ENCODE results near the gene SCYL2. TPM values are rescaled to one million over a fixed set of nuclear protein-coding genes. Genes with fewer than 3 reads are reported as not detected.

Gene SCYL2
- total RNA-seq, 1 donor from 2014 or later = 68.7 TPM

DNA sequence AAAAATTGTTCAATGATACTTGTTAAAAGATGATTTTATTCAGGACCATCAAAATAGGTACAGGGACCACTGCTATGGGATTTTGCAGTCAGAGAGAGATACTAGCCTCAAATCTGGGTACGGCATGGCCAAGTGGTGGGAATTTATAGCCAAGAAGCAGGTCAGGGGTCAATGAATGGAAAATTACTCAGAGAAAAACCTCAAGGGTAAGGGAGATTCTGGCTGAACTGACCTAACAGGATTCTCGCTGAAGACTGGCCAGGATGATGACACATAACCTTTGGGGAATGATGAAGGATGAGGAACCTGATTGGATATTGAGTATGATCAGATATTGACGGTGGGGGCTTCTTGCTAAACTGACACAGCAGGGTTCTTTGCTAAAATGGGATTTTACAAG, 32.8 kb upstream of the SCYL2 start:
- Histone ChIP-seq H3K9ac (ENCODE audit: low read length) (no peak overlapping the region), H3K4me3 (ENCODE audit: insufficient read depth, low read depth, low read length) (no peak overlapping the region), H3K9me3 (ENCODE audit: insufficient read depth, low read depth, low read length) (no peaks in the 10 kb centered on the region), H3K4me1 (ENCODE audit: insufficient read depth, low read length) (no peaks in the 10 kb centered on the region), H3K27ac (ENCODE audit: low read depth, low read length) (no peak overlapping the region), H4K20me1 (ENCODE audit: insufficient read depth, low read length) (no peaks in the 10 kb centered on the region), H2AFZ (ENCODE audit: low read depth, low read length) (no peak overlapping the region), H3K79me2 (ENCODE audit: insufficient read depth, low read length) (no peaks in the 10 kb centered on the region), H3K27me3 (ENCODE audit: insufficient read depth, low read length) (no peaks in the 10 kb centered on the region), H3K36me3 (ENCODE audit: insufficient read depth, low read length) (no peaks in the 10 kb centered on the region), H3K4me2 (ENCODE audit: low read length) (no peak overlapping the region)
- peak; percentile 35 for DNase-seq (ENCODE audit: low read depth)
- Mint-ChIP-seq H3K27me3 (ENCODE audit: low read depth, unreplicated experiment) (no peaks in the 10 kb centered on the region), H3K4me3 (ENCODE audit: unreplicated experiment) (no peak overlapping the region), H3K4me1 (ENCODE audit: low read depth, unreplicated experiment) (peaks cover 4% of the 10 kb centered on the region), H3K36me3 (ENCODE audit: low read depth, unreplicated experiment) (no peaks in the 10 kb centered on the region), H3K27ac (ENCODE audit: unreplicated experiment) (no peak overlapping the region), H3K9me3 (ENCODE audit: unreplicated experiment) (no peaks in the 10 kb centered on the region)
- no peak for FAIRE-seq
- TF ChIP-seq, protein P1, sequence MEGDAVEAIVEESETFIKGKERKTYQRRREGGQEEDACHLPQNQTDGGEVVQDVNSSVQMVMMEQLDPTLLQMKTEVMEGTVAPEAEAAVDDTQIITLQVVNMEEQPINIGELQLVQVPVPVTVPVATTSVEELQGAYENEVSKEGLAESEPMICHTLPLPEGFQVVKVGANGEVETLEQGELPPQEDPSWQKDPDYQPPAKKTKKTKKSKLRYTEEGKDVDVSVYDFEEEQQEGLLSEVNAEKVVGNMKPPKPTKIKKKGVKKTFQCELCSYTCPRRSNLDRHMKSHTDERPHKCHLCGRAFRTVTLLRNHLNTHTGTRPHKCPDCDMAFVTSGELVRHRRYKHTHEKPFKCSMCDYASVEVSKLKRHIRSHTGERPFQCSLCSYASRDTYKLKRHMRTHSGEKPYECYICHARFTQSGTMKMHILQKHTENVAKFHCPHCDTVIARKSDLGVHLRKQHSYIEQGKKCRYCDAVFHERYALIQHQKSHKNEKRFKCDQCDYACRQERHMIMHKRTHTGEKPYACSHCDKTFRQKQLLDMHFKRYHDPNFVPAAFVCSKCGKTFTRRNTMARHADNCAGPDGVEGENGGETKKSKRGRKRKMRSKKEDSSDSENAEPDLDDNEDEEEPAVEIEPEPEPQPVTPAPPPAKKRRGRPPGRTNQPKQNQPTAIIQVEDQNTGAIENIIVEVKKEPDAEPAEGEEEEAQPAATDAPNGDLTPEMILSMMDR (IDR thresholded peaks at IDR 0.05; ENCODE audit: insufficient read depth, low read depth, low read length) = no peak
- no peak for TF ChIP-seq EZH2 (IDR thresholded peaks at IDR 0.05; ENCODE audit: insufficient read depth, low read length)

DNA sequence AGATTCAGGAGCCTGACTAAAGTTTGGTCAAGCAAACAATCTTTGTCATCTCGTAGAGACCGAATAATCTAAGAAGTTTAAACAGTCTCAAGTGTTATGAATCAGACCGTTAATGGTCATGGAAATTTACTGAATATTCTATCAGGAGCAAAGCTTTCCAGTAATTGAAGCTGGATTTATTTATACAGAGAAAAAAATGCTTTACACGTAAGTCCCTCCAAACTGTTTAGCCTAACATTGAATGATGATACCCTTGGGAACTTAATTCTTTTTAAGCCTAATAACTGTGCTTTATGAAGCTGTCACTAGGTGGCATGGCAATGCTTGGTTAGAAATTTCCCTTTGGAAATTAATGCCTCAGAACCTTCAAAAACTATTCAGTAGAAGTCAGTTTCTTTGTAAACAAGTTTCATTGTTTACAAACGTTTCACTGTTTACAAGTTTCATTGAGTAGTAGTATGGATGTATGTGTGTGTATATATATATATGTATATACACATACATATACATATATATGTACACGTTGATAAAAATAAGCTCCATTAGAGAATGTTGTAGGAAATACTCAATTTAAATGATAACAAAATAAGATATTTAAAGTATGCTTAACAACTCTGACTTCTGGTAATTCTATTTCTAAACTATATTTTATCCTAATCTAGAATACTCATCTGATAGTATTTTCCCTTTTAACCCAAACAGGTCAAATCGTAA, 32.2 kb upstream of the SCYL2 start:
- no peaks in the 10 kb centered on the region for H3K27me3 ChIP-seq (ENCODE audit: insufficient read depth, low read length)
- no peak overlapping the region for H3K4me3 Mint-ChIP-seq (ENCODE audit: unreplicated experiment)
- no peak overlapping the region for H3K4me3 ChIP-seq (ENCODE audit: insufficient read depth, low read depth, low read length)
- H3K9me3 Mint-ChIP-seq (ENCODE audit: unreplicated experiment) = no peaks in the 10 kb centered on the region
- H4K20me1 ChIP-seq (ENCODE audit: insufficient read depth, low read length) = no peaks in the 10 kb centered on the region
- H3K4me2 ChIP-seq (ENCODE audit: low read length) = no peak overlapping the region
- TF ChIP-seq, protein P1 (IDR thresholded peaks at IDR 0.05; ENCODE audit: insufficient read depth, low read depth, low read length) = peak; percentile 77
- no peak for TF ChIP-seq EZH2 (IDR thresholded peaks at IDR 0.05; ENCODE audit: insufficient read depth, low read length)
- FAIRE-seq (peak; percentile 5), DNase-seq (ENCODE audit: low read depth) (peak; percentile 49)
- no peak overlapping the region for H2AFZ ChIP-seq (ENCODE audit: low read depth, low read length)
- H3K9ac ChIP-seq (ENCODE audit: low read length) = no peak overlapping the region
- H3K36me3 ChIP-seq (ENCODE audit: insufficient read depth, low read length) = no peaks in the 10 kb centered on the region
- no peaks in the 10 kb centered on the region for H3K79me2 ChIP-seq (ENCODE audit: insufficient read depth, low read length)
- H3K36me3 Mint-ChIP-seq (ENCODE audit: low read depth, unreplicated experiment) = no peaks in the 10 kb centered on the region
- H3K27ac Mint-ChIP-seq (ENCODE audit: unreplicated experiment) = no peak overlapping the region
- peaks cover 4% of the 10 kb centered on the region for H3K4me1 Mint-ChIP-seq (ENCODE audit: low read depth, unreplicated experiment)
- no peaks in the 10 kb centered on the region for H3K4me1 ChIP-seq (ENCODE audit: insufficient read depth, low read length)
- H3K27me3 Mint-ChIP-seq (ENCODE audit: low read depth, unreplicated experiment) = no peaks in the 10 kb centered on the region
- H3K27ac ChIP-seq (ENCODE audit: low read depth, low read length) = no peak overlapping the region
- no peaks in the 10 kb centered on the region for H3K9me3 ChIP-seq (ENCODE audit: insufficient read depth, low read depth, low read length)

DNA sequence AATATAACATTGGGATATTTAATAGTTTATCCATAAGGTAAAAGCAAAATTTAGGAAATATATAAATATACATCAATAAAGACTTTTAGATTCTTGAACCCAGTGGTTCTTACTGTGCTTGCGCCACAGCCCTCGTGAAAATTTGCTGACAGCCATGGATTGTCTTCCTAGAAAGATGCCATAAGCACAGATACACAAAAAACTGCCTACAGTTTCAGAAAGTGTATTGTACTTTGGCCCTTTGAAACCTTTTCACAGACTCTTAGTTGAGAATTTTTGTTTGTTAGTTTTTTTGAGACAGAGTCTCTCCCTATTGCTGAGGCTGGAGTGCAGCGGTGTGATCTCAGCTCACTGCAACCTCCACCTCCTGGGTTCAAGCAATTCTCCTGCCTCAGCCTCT, 28.2 kb upstream of the SCYL2 start:
- H3K36me3 ChIP-seq (ENCODE audit: insufficient read depth, low read length) = no peaks in the 10 kb centered on the region
- Mint-ChIP-seq H3K27me3 (ENCODE audit: low read depth, unreplicated experiment) (no peaks in the 10 kb centered on the region), H3K27ac (ENCODE audit: unreplicated experiment) (no peak overlapping the region), H3K4me1 (ENCODE audit: low read depth, unreplicated experiment) (peaks cover 4% of the 10 kb centered on the region), H3K36me3 (ENCODE audit: low read depth, unreplicated experiment) (no peaks in the 10 kb centered on the region), H3K9me3 (ENCODE audit: unreplicated experiment) (no peaks in the 10 kb centered on the region), H3K4me3 (ENCODE audit: unreplicated experiment) (no peak overlapping the region)
- H3K4me2 ChIP-seq (ENCODE audit: low read length) = no peak overlapping the region
- H3K79me2 ChIP-seq (ENCODE audit: insufficient read depth, low read length) = no peaks in the 10 kb centered on the region
- DNase-seq (ENCODE audit: low read depth) (no peak), FAIRE-seq (no peak)
- no peaks in the 10 kb centered on the region for H3K9me3 ChIP-seq (ENCODE audit: insufficient read depth, low read depth, low read length)
- H3K27ac ChIP-seq (ENCODE audit: low read depth, low read length) = no peak overlapping the region
- no peak overlapping the region for H3K4me3 ChIP-seq (ENCODE audit: insufficient read depth, low read depth, low read length)
- no peak for TF ChIP-seq EZH2 (IDR thresholded peaks at IDR 0.05; ENCODE audit: insufficient read depth, low read length)
- TF ChIP-seq, protein P1 (IDR thresholded peaks at IDR 0.05; ENCODE audit: insufficient read depth, low read depth, low read length) = no peak
- no peak overlapping the region for H2AFZ ChIP-seq (ENCODE audit: low read depth, low read length)
- no peaks in the 10 kb centered on the region for H3K4me1 ChIP-seq (ENCODE audit: insufficient read depth, low read length)
- no peaks in the 10 kb centered on the region for H3K27me3 ChIP-seq (ENCODE audit: insufficient read depth, low read length)
- H3K9ac ChIP-seq (ENCODE audit: low read length) = no peak overlapping the region
- H4K20me1 ChIP-seq (ENCODE audit: insufficient read depth, low read length) = no peaks in the 10 kb centered on the region

Measured in astrocyte (in vitro differentiated cells and primary cell).